Measurements from ENCODE around the gene UBE2G1. TPM values are rescaled to one million over a fixed set of nuclear protein-coding genes. Genes with fewer than 3 reads are reported as not detected.

Gene UBE2G1
- total and polyA plus RNA-seq, 8 donors: 4.3 to 29.3 (median 21.6) TPM

GRCh38 chr17:4235372-4236279 lies 130.8 kb downstream of the UBE2G1 start:
- peaks cover 3 to 5% (median 4%) of the 10 kb centered on the region in 3 donors for H3K4me1 ChIP-seq
- FAIRE-seq: no peak
- 89 to 93% methylated on average over 8 of the region's 8 CpGs for WGBS, 2 donors

GRCh38 chr17:4234401-4234800 lies 132.1 kb downstream of the UBE2G1 start:
- FAIRE-seq (no peak), DNase-seq (no peak), ATAC-seq (no peak)
- Histone ChIP-seq H3K4me3 (no peak overlapping the region), H3K27me3 (no peaks in the 10 kb centered on the region), H3K27ac (no peak overlapping the region), H3K4me1 (peaks cover 5 to 9% (median 8%) of the 10 kb centered on the region in 3 donors), H3K36me3 (peaks cover 0 to 13% (median 4%) of the 10 kb centered on the region in 3 donors), H3K9me3 (no peaks in the 10 kb centered on the region)
- intact Hi-C loops (cut with DNase I): no loop called here
- no peak for TF ChIP-seq CTCF (IDR thresholded peaks at IDR 0.05)

More at GRCh38 chr17:4235372-4236279, 130.8 kb downstream of the UBE2G1 start:
- no peaks in the 10 kb centered on the region for H3K9me3 ChIP-seq
- TF ChIP-seq CTCF (IDR thresholded peaks at IDR 0.05): no peak
- no peak for DNase-seq
- intact Hi-C loops (cut with DNase I): no loop called here
- H3K4me3 ChIP-seq: no peak overlapping the region
- H3K36me3 ChIP-seq: peaks cover 0 to 13% (median 4%) of the 10 kb centered on the region in 3 donors
- ATAC-seq: no peak
- no peaks in the 10 kb centered on the region for H3K27me3 ChIP-seq
- no peak overlapping the region for H3K27ac ChIP-seq

- Histone ChIP-seq H3K4me1 (peaks cover 5 to 9% (median 8%) of the 10 kb centered on the region in 3 donors), H3K27ac (no peak overlapping the region), H3K36me3 (peaks cover 0 to 13% (median 4%) of the 10 kb centered on the region in 3 donors), H3K27me3 (no peaks in the 10 kb centered on the region), H3K9me3 (no peaks in the 10 kb centered on the region), H3K4me3 (no peak overlapping the region)
- intact Hi-C loops (cut with DNase I): no loop called here
- FAIRE-seq (peak; percentile 56), ATAC-seq (no peak), DNase-seq (no peak)
- no peak for TF ChIP-seq CTCF (IDR thresholded peaks at IDR 0.05)
- WGBS, 2 donors: 93 to 95% methylated on average over 7 of the region's 7 CpGs
Measured at GRCh38 chr17:4233668-4234258, 132.7 kb downstream of the UBE2G1 start.

GRCh38 chr17:4232168-4232813 lies 134.2 kb downstream of the UBE2G1 start:
- Histone ChIP-seq H3K27me3 (no peaks in the 10 kb centered on the region), H3K36me3 (peaks cover 0 to 13% (median 4%) of the 10 kb centered on the region in 3 donors), H3K4me1 (peaks cover 5 to 9% (median 8%) of the 10 kb centered on the region in 3 donors), H3K4me3 (no peak overlapping the region), H3K9me3 (no peaks in the 10 kb centered on the region), H3K27ac (no peak overlapping the region)
- FAIRE-seq (no peak), ATAC-seq (no peak), DNase-seq (no peak)
- intact Hi-C loops (cut with DNase I): no loop called here
- no peak for TF ChIP-seq CTCF (IDR thresholded peaks at IDR 0.05)
- WGBS, 2 donors: 67% methylated on average over 4 of the region's 4 CpGs

Measured in pancreas (tissue), 10 donors.